ENCODE measurements around the gene TRAPPC5.

TRAPPC5 gene

DNA sequence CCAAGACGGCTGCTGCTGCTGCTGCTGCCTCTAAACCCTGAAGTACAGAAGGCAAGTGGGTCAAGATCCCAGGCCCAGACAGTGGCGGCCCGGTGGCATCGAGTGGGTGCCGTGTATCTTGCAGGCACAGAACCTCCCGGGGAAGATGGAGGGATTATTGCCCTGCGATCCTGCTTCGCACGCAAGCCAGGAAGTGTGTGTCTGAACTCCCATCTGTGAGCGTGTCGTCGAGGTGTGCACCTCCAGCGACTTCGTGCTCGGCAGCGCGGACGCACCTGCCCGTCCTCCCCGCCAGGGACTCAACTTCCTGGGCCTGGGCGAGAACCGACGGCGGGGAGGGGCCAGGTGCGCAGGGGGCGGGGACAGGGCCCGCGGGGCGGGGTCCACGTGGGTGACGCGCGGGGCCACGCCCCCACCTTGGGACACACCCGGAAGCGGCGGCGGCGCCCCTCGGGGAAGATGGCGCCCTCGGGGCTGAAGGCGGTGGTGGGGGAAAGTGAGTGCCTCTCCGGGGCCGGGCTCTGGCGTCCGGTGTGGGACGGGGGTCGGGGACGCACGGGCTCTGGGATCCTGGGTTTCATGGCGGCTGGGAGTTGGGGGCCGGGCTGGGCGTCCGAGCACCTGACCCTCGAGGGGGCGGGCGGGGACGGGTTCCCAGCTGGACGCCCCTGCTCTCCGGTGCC lies 43.8 kb upstream of the TRAPPC5 start, which contains the start of gene STXBP2:
Gene STXBP2 (plus strand): TSS at position 420 of the 683 bp plus-strand sequence. CDS start 40 bp downstream, at position 460.
- peak within 1 kb of the TSS; percentile 54 to 57 for H3K4me3 ChIP-seq (replicated peaks in 1 of 2; ENCODE audit: low read depth in 2 of 2, low read length in 2 of 2)
- TF ChIP-seq, protein P1, sequence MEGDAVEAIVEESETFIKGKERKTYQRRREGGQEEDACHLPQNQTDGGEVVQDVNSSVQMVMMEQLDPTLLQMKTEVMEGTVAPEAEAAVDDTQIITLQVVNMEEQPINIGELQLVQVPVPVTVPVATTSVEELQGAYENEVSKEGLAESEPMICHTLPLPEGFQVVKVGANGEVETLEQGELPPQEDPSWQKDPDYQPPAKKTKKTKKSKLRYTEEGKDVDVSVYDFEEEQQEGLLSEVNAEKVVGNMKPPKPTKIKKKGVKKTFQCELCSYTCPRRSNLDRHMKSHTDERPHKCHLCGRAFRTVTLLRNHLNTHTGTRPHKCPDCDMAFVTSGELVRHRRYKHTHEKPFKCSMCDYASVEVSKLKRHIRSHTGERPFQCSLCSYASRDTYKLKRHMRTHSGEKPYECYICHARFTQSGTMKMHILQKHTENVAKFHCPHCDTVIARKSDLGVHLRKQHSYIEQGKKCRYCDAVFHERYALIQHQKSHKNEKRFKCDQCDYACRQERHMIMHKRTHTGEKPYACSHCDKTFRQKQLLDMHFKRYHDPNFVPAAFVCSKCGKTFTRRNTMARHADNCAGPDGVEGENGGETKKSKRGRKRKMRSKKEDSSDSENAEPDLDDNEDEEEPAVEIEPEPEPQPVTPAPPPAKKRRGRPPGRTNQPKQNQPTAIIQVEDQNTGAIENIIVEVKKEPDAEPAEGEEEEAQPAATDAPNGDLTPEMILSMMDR (IDR thresholded peaks at IDR 0.05; ENCODE audit: low read depth, low read length): no peak
- peak; percentile 31 to 46 for DNase-seq (ENCODE audit: low read depth in 2 of 2)

DNA sequence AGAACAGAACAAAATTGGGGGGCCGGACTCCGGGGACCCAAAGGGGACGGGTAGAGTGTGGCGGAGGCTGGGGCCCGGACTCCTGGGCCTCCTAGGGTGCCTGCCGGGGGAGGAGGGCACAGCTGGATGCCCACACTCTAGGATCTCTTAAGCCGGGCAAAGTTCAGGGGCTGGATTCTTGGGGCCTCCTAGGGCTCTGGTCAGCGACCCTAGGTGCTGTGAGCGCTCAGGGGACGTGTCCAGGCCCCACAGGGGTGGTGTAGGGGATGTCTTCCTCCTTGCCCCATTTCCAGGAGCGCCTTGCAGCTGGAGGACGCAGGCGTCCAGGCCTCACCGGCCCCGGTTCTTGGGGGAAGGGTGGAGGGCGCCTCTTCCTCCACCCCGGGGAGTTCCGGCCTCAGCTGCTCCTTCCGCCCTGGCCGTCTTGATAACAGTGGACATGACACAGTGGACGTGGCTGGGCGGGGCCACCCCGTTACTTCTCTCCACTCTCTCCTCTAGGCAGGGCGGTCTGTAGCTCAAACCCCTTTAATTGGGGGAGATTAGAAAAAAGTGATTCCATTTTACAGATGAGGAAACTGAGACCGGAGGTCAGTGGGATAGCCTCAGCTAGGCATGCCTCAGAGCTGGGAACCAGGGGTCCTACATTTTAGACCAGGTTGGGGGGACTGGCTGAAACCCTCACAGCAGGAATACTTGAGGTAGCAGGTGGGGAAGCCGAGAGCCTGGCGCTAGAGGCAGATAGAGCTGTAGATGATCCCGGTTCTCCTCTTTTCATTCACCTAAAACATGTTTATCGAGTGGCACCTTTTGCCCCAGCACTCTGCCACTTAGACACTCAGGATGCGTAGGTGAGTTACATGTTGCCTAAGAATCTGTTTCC lies 43.0 kb upstream of the TRAPPC5 start:
- peak overlapping the region; percentile 54 to 57 for H3K4me3 ChIP-seq (replicated peaks in 1 of 2; ENCODE audit: low read depth in 2 of 2, low read length in 2 of 2)
- DNase-seq (ENCODE audit: low read depth in 2 of 2): peak; percentile 29 to 33
- TF ChIP-seq, protein P1 (IDR thresholded peaks at IDR 0.05; ENCODE audit: low read depth, low read length): no peak

DNA sequence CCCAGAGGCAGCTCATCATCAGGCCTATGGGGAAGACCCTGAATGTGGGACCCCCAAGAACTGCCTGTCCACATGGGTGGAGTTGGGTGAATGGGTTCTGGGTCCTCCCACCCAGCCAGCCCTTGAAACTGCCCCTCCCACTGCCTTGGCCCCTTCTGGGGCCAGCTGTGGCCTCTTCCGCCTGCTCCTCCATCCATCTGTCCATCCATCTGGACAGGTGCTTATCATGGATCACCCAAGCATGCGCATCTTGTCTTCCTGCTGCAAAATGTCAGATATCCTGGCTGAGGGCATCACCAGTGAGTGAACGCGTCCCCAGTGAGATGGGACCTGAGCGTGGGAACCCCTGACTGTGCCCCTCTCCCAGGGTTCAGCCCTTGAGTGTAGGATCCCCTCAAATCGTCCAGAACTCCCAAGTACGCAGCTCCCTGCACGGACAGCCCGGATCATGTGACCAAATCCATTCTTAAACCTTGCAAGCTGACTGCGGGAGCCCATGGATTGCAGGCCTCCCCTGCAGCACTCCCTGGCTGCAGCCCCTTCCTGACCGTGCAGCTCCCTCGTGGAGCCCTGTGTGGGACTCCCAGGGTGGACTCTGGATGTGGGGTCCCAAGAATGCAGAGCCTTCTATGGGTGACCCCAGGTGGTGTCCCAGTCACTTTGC lies 41.7 kb upstream of the TRAPPC5 start:
- TF ChIP-seq, protein P1 (IDR thresholded peaks at IDR 0.05; ENCODE audit: low read depth, low read length): no peak
- H3K4me3 ChIP-seq (replicated peaks in 1 of 2; ENCODE audit: low read depth in 2 of 2, low read length in 2 of 2): no peak overlapping the region
- no peak for DNase-seq (ENCODE audit: low read depth in 2 of 2)

DNA sequence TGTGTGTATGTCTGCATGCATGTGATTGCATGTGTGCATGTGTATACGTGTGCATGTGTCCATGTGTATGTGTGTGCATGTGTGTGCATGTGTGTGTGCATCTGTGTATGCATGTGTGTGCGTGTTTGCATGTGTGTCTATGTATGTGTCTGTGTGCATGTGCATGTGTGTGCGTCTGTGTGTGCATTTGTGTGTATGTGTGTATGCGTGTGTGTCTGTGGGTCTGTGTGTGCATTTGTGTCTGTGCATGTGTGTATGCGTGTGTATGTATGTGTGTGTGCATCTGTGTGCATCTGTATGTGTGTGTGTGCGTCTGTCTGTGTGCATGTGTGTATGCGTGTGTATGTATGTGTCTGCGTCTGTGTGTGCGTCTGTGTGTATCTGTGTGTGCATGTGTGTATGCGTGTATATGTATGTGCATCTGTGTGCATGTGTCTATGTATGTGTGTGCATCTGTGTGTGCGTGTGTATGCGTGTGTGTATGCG lies 40.7 kb upstream of the TRAPPC5 start:
- TF ChIP-seq, protein P1 (IDR thresholded peaks at IDR 0.05; ENCODE audit: low read depth, low read length): no peak
- H3K4me3 ChIP-seq (replicated peaks in 1 of 2; ENCODE audit: low read depth in 2 of 2, low read length in 2 of 2): no peak overlapping the region
- no peak for DNase-seq (ENCODE audit: low read depth in 2 of 2)

DNA sequence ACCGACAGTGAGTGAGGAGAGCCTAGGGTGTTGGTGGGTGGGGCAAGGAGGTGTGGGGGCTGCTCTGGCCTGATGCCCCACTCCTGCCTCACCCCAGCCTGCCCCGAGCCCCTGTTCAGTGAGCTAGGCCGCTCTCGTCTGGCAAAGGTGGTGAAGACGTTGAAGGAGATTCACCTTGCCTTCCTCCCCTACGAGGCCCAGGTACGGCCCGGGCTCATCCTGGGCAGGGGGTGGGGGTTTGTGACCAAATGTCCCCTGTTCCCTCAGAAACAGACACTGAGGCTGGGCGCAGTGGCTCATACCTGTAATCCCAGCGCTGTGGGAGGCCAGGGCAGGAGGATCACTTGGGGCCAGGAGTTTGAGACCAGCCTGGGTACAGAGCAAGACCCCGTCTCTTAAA lies 39.8 kb upstream of the TRAPPC5 start:
- no peak for DNase-seq (ENCODE audit: low read depth in 2 of 2)
- no peak overlapping the region for H3K4me3 ChIP-seq (replicated peaks in 1 of 2; ENCODE audit: low read depth in 2 of 2, low read length in 2 of 2)
- TF ChIP-seq, protein P1 (IDR thresholded peaks at IDR 0.05; ENCODE audit: low read depth, low read length): no peak
